Brain microvascular endothelial cell (primary cell): ENCODE measurements around the gene B4GALNT3.

ENCODE experiments used
- DNase-seq: peaks from one replicate; pipeline ENCODE4 v3.0.0-alpha.2; 2020
- H3K27ac ChIP-seq: fragments of 250-450 bp; sonication (Bioruptor Pico); 2 replicates; pipeline ENCODE4 v1.5.1; 2020; ENCODE audit warnings: mild to moderate bottlenecking, moderate library complexity
- H3K27me3 ChIP-seq: fragments of 250-450 bp; sonication (Bioruptor Pico); replicated peaks from 2 replicates; pipeline ENCODE4 v1.5.1; 2020; ENCODE audit warnings: mild to moderate bottlenecking
- H3K36me3 ChIP-seq: fragments of 250-450 bp; sonication (Bioruptor Pico); replicated peaks from 2 replicates; pipeline ENCODE4 v1.5.1; 2020; ENCODE audit warnings: mild to moderate bottlenecking
- H3K4me3 ChIP-seq: 2 replicates; pipeline ENCODE4 v1.5.1; 2011; ENCODE audit warnings: low read depth, mild to moderate bottlenecking, control low read depth, low read length, moderate library complexity
- CTCF ChIP-seq: IDR thresholded peaks from 2 replicates; pipeline ENCODE4 v1.5.1; 2011; ENCODE audit warnings: low read depth, mild to moderate bottlenecking, moderate library complexity, low read length, control low read depth, inconsistent platforms; ENCODE audit errors: missing control alignments
- in situ Hi-C: cut with HindIII; loops from 2 replicates; pipeline ENCODE4 v1.10.0; 2017; ENCODE audit warnings: low sequenced_read_pairs, low pct_ligation_motif_present

The B4GALNT3 gene

GRCh38 chr12:593396-594270 lies 133.9 kb downstream of the B4GALNT3 start:
- no peak for DNase-seq
- TF ChIP-seq CTCF = no peak
- Histone ChIP-seq H3K27ac (no peak overlapping the region), H3K27me3 (no peaks in the 10 kb centered on the region), H3K36me3 (no peaks in the 10 kb centered on the region), H3K4me3 (no peak overlapping the region)
- in situ Hi-C loops = no loop called here

- Histone ChIP-seq H3K27ac (no peak overlapping the region), H3K36me3 (no peaks in the 10 kb centered on the region), H3K4me3 (no peak overlapping the region), H3K27me3 (no peaks in the 10 kb centered on the region)
- in situ Hi-C loops = no loop called here
- TF ChIP-seq CTCF = no peak
- DNase-seq = no peak
These were observed 138.3 kb downstream of the B4GALNT3 start for GRCh38 chr12:597926-598568.

GRCh38 chr12:599756-600155 lies 140.0 kb downstream of the B4GALNT3 start:
- no peaks in the 10 kb centered on the region for H3K27me3 ChIP-seq
- H3K4me3 ChIP-seq = no peak overlapping the region
- no peak for TF ChIP-seq CTCF
- DNase-seq = no peak
- in situ Hi-C loops = no loop called here
- no peaks in the 10 kb centered on the region for H3K36me3 ChIP-seq
- H3K27ac ChIP-seq = no peak overlapping the region

- no peak overlapping the region for H3K4me3 ChIP-seq
- no peaks in the 10 kb centered on the region for H3K36me3 ChIP-seq
- DNase-seq = no peak
- no peaks in the 10 kb centered on the region for H3K27me3 ChIP-seq
- no peak overlapping the region for H3K27ac ChIP-seq
- TF ChIP-seq CTCF = no peak
- in situ Hi-C loops = no loop called here
These were observed 142.4 kb downstream of the B4GALNT3 start for GRCh38 chr12:601976-602699.

- H3K27me3 ChIP-seq = no peaks in the 10 kb centered on the region
- TF ChIP-seq CTCF = no peak
- no peaks in the 10 kb centered on the region for H3K36me3 ChIP-seq
- no peak overlapping the region for H3K27ac ChIP-seq
- DNase-seq = no peak
- in situ Hi-C loops = no loop called here
- no peak overlapping the region for H3K4me3 ChIP-seq
These were observed 142.9 kb downstream of the B4GALNT3 start for GRCh38 chr12:602700-603068.
